GM12878 (cell line): ENCODE data around the gene COL4A1. TPM values are rescaled to one million over a fixed set of nuclear protein-coding genes. Genes with fewer than 3 reads are reported as not detected.

Experiments used
- BHLHE40 ChIP-seq, 2 experiments: fragments of 450-650 bp in 1 of 2; IDR thresholded peaks; 2 replicates each; pipeline ENCODE4 v1.6.1; 2011 to 2017; ENCODE audit warnings: low read depth in 2 of 2, borderline replicate concordance in 1 of 2, improper control_type of control experiment in 1 of 2, low read length in 1 of 2, mild to moderate bottlenecking in 1 of 2
- CREB1 ChIP-seq: IDR thresholded peaks from 2 replicates; pipeline ENCODE4 v1.6.1; 2012; ENCODE audit warnings: low read depth, mild to moderate bottlenecking, inconsistent platforms
- ESRRA ChIP-seq: IDR thresholded peaks from 2 replicates; pipeline ENCODE4 v1.6.1; 2012; ENCODE audit warnings: mild to moderate bottlenecking, low read length, improper control_type of control experiment
- ETV6 ChIP-seq, 2 experiments: fragments of 450-650 bp in 1 of 2; IDR thresholded peaks in 1 of 2; conservative IDR thresholded peaks in 1 of 2; 2 replicates each; pipeline ENCODE4 v1.6.1; 2014; ENCODE audit warnings: antibody characterized with exemption in 1 of 2, borderline replicate concordance in 1 of 2, low read depth in 1 of 2, mild to moderate bottlenecking in 1 of 2, moderate library complexity in 1 of 2
- HCFC1 ChIP-seq: fragments of 150-350 bp; IDR thresholded peaks from 2 replicates; pipeline ENCODE4 v1.6.1; 2014; ENCODE audit warnings: low read length
- JUNB ChIP-seq: IDR thresholded peaks from 2 replicates; pipeline ENCODE4 v1.6.1; 2016; ENCODE audit warnings: antibody characterized with exemption, mild to moderate bottlenecking
- JUND ChIP-seq: IDR thresholded peaks from 2 replicates; pipeline ENCODE4 v1.6.1; 2012; ENCODE audit warnings: low read depth, mild to moderate bottlenecking, low read length, improper control_type of control experiment, moderate library complexity
- KDM1A ChIP-seq: fragments of 200-600 bp; sonication (generic); IDR thresholded peaks from 2 replicates; pipeline ENCODE4 v1.6.1; 2016; ENCODE audit warnings: borderline replicate concordance
- MLLT1 ChIP-seq: fragments of 450-650 bp; IDR thresholded peaks from 2 replicates; pipeline ENCODE4 v1.6.1; 2016; ENCODE audit warnings: mild to moderate bottlenecking
- MTA2 ChIP-seq: fragments of 450-650 bp; IDR thresholded peaks from 2 replicates; pipeline ENCODE4 v1.6.1; 2016; ENCODE audit warnings: low read depth, mild to moderate bottlenecking, moderate library complexity
- NFYA ChIP-seq: IDR thresholded peaks from 2 replicates; pipeline ENCODE4 v1.6.1; 2011; ENCODE audit warnings: low read depth, mild to moderate bottlenecking, low read length, improper control_type of control experiment, borderline replicate concordance
- NR2C1 ChIP-seq: fragments of 450-650 bp; IDR thresholded peaks from 2 replicates; pipeline ENCODE4 v1.6.1; 2017; ENCODE audit warnings: antibody characterized with exemption, mild to moderate bottlenecking, moderate library complexity
- POU2F2 ChIP-seq: IDR thresholded peaks from 3 replicates; pipeline ENCODE4 v1.6.1; 2011; ENCODE audit warnings: low read depth, mild to moderate bottlenecking, low read length, borderline replicate concordance
- RELA ChIP-seq: fragments of 450-650 bp; IDR thresholded peaks from 2 replicates; pipeline ENCODE4 v1.8.0; 2014; ENCODE audit warnings: borderline replicate concordance; ENCODE audit not compliant: partially characterized antibody
- RELB ChIP-seq: fragments of 450-650 bp; IDR thresholded peaks from 2 replicates; pipeline ENCODE4 v1.6.1; 2017; ENCODE audit warnings: low read depth, mild to moderate bottlenecking, moderate library complexity
- SMAD1 ChIP-seq: fragments of 450-650 bp; IDR thresholded peaks from 2 replicates; pipeline ENCODE4 v1.6.1; 2018; ENCODE audit warnings: mild to moderate bottlenecking, low read depth; ENCODE audit not compliant: partially characterized antibody
- SMAD5 ChIP-seq: IDR thresholded peaks from 2 replicates; pipeline ENCODE4 v1.6.1; 2016; ENCODE audit warnings: antibody characterized with exemption, low read depth
- TCF7 ChIP-seq: IDR thresholded peaks from 2 replicates; pipeline ENCODE4 v1.6.1; 2014; ENCODE audit warnings: antibody characterized with exemption, borderline replicate concordance
- USF2 ChIP-seq: IDR thresholded peaks from 2 replicates; pipeline ENCODE4 v1.6.1; 2011; ENCODE audit warnings: low read depth, low read length, improper control_type of control experiment, borderline replicate concordance
- ZNF24 ChIP-seq: fragments of 450-650 bp; IDR thresholded peaks from 2 replicates; pipeline ENCODE4 v1.6.1; 2017; ENCODE audit warnings: antibody characterized with exemption, mild to moderate bottlenecking
- ZNF622 ChIP-seq: fragments of 450-650 bp; IDR thresholded peaks from 2 replicates; pipeline ENCODE4 v1.6.1; 2017; ENCODE audit warnings: mild to moderate bottlenecking, inconsistent platforms
- polyA plus RNA-seq, 11 experiments: library from polyadenylated mRNA; depleted of rRNA in 4 of 11; unstranded in 6 of 11; stranded (reverse) in 5 of 11; fragments of >200 nt; fragmentation: Nextera tagmentation in 4 of 11; fragmentation: Illumina TruSeq in 1 of 11; extraction: Ambion mirVana in 4 of 11; extraction: Trizol in 1 of 11; gene quantifications; 1 replicate in 1 of 11; 2 replicates in 10 of 11; pipeline versions ENCODE4 v1.2.1 to v1.2.3, GENCODE V29; 2011 to 2016; ENCODE audit warnings: inconsistent platforms in 2 of 11, missing spikeins in 2 of 11, low read depth in 1 of 11
- total RNA-seq, 4 experiments: library from RNA; depleted of rRNA in 3 of 4; stranded (reverse); fragments of >200 nt in 3 of 4; fragmentation: Illumina TruSeq in 1 of 4; extraction: Trizol in 1 of 4; gene quantifications; 2 replicates each; pipeline versions ENCODE4 v1.2.1 to v1.2.3, GENCODE V29; 2013 to 2021
- TF ChIP-seq, protein P1 (sequence below): IDR thresholded peaks from 2 replicates; pipeline ENCODE4 v1.6.1; 2012; ENCODE audit warnings: low read depth, low read length, improper control_type of control experiment
- TF ChIP-seq, protein P2 (sequence below): fragments of 150-350 bp; IDR thresholded peaks from 2 replicates; pipeline ENCODE4 v1.6.1; 2016; ENCODE audit warnings: low read depth, low read length

Gene COL4A1
- total and polyA plus RNA-seq, 10 of the 15 experiments (the other 5 are each of a cell fraction or from before 2014, with no cell fraction given): 0.07 to 0.31 (median 0.13) TPM; not detected in 6

GRCh38 chr13:110137680-110138009 is 169.3 kb downstream of the COL4A1 start (continued):
- TF ChIP-seq, protein P1, sequence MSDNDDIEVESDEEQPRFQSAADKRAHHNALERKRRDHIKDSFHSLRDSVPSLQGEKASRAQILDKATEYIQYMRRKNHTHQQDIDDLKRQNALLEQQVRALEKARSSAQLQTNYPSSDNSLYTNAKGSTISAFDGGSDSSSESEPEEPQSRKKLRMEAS: 0 out of 2 replicates have a peak, but pooled peaks have one; percentile 5
- TF ChIP-seq JUNB (no peak), NFYA (no peak), TCF7 (no peak), POU2F2 (no peak), RELA (no peak), HCFC1 (no peak), ESRRA (no peak), NR2C1 (no peak), KDM1A (no peak), CREB1 (0 out of 2 replicates have a peak, but pooled peaks have one; percentile 16), SMAD5 (no peak), MTA2 (no peak), ETV6 (conservative IDR thresholded peaks at IDR 0.05 in 1 of 2, IDR thresholded peaks at IDR 0.05 in 1 of 2; ENCODE audit: borderline replicate concordance in 1 of 2, low read depth in 1 of 2) (no peak), BHLHE40 (IDR thresholded peaks at IDR 0.05; ENCODE audit: borderline replicate concordance in 1 of 2, low read depth in 2 of 2, low read length in 1 of 2) (no peak), RELB (0 out of 2 replicates have a peak, but pooled peaks have one; percentile 12), JUND (no peak), SMAD1 (peak; percentile 33), ZNF622 (no peak), USF2 (no peak), MLLT1 (no peak), ZNF24 (no peak)
- TF ChIP-seq, protein P2, sequence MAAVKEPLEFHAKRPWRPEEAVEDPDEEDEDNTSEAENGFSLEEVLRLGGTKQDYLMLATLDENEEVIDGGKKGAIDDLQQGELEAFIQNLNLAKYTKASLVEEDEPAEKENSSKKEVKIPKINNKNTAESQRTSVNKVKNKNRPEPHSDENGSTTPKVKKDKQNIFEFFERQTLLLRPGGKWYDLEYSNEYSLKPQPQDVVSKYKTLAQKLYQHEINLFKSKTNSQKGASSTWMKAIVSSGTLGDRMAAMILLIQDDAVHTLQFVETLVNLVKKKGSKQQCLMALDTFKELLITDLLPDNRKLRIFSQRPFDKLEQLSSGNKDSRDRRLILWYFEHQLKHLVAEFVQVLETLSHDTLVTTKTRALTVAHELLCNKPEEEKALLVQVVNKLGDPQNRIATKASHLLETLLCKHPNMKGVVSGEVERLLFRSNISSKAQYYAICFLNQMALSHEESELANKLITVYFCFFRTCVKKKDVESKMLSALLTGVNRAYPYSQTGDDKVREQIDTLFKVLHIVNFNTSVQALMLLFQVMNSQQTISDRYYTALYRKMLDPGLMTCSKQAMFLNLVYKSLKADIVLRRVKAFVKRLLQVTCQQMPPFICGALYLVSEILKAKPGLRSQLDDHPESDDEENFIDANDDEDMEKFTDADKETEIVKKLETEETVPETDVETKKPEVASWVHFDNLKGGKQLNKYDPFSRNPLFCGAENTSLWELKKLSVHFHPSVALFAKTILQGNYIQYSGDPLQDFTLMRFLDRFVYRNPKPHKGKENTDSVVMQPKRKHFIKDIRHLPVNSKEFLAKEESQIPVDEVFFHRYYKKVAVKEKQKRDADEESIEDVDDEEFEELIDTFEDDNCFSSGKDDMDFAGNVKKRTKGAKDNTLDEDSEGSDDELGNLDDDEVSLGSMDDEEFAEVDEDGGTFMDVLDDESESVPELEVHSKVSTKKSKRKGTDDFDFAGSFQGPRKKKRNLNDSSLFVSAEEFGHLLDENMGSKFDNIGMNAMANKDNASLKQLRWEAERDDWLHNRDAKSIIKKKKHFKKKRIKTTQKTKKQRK: no peak
